ENCODE measurements around the gene HELZ. TPM values are rescaled to one million over a fixed set of nuclear protein-coding genes. Genes with fewer than 3 reads are reported as not detected.

HELZ gene
- total and polyA plus RNA-seq, 2 of the 8 experiments (the other 6 are each of a cell fraction or from before 2014, with no cell fraction given) = 10.0 to 48.7 TPM

- H3K79me2 ChIP-seq (ENCODE audit: control insufficient read depth in 1 of 2, insufficient read depth in 2 of 2, low read length in 2 of 2) = no peaks in the 10 kb centered on the region
- CTCF ChIA-PET (ENCODE audit: partially characterized antibody) = interaction anchor here (1.0 to 18.9 kb wide), 2 partner anchors 13 to 16 kb away, joined by 3 to 253 read pairs; no protein-coding TSS in a partner anchor
- H2BK12ac ChIP-seq (ENCODE audit: low read depth, low read length) = no peak overlapping the region
- no peaks in the 10 kb centered on the region for H3K9me3 ChIP-seq (ENCODE audit: insufficient read depth in 2 of 2, low read depth in 1 of 2, low read length in 1 of 2)
- H3K4me2 ChIP-seq (ENCODE audit: insufficient read depth in 1 of 2, low read depth in 2 of 2, low read length in 2 of 2) = no peak overlapping the region
- H4K5ac ChIP-seq (ENCODE audit: insufficient read length, low read depth, low read length) = no peak overlapping the region
- H4K91ac ChIP-seq (replicated peaks; ENCODE audit: insufficient read length, low read length) = no peak overlapping the region
- no peaks in the 10 kb centered on the region for H3K27me3 ChIP-seq (replicated peaks in 1 of 4; ENCODE audit: control insufficient read depth in 3 of 4, extremely low read depth in 1 of 4, insufficient read depth in 3 of 4, low read length in 3 of 4)
- H2BK15ac ChIP-seq (ENCODE audit: low read length) = no peak overlapping the region
- no peaks in the 10 kb centered on the region for H3K36me3 ChIP-seq (ENCODE audit: control insufficient read depth in 2 of 4, insufficient read depth in 4 of 4, low read length in 3 of 4)
- H2BK20ac ChIP-seq (ENCODE audit: low read length) = no peak overlapping the region
- FAIRE-seq (no peak), DNase-seq (ENCODE audit: low read depth in 1 of 2, low spot score in 2 of 2) (peak; percentile 39 to 60)
- H3K27ac ChIP-seq (ENCODE audit: low read depth, low read length) = no peak overlapping the region
- no peak overlapping the region for H3K4me3 ChIP-seq (ENCODE audit: extremely low read depth in 1 of 4, insufficient read depth in 2 of 4, low read depth in 3 of 4, low read length in 4 of 4)
- H3K23ac ChIP-seq (ENCODE audit: insufficient read length) = no peak overlapping the region
- POLR2A ChIA-PET (ENCODE audit: partially characterized antibody) = no interaction called here
- WGBS, 2 experiments (ENCODE audit: extremely low coverage in 1 of 2, insufficient coverage in 1 of 2, insufficient read length in 1 of 2, insufficient replicate concordance in 2 of 2, low coverage in 1 of 2, low lambda C conversion rate in 2 of 2, missing lambda C conversion rate in 1 of 2) = 56% methylated on average over 10 of the region's 10 CpGs; no CpG with 5 or more reads in 1 of the 2 experiments
- no peak overlapping the region for H3K56ac ChIP-seq (replicated peaks; ENCODE audit: insufficient read length, low read depth, low read length)
- no peaks in the 10 kb centered on the region for H3K79me1 ChIP-seq (ENCODE audit: low read depth, low read length)
- 0 out of 2 replicates have a peak overlapping the region, but pooled peaks have one; percentile 13 for H2AK5ac ChIP-seq (ENCODE audit: low read depth, low read length)
- H4K8ac ChIP-seq (ENCODE audit: extremely low read depth, insufficient read depth, low read length) = no peak overlapping the region
- no peak overlapping the region for H3K18ac ChIP-seq (ENCODE audit: extremely low read depth, low read length)
- H2BK5ac ChIP-seq (ENCODE audit: low read depth, low read length) = no peak overlapping the region
- no peak overlapping the region for H3K4ac ChIP-seq (replicated peaks; ENCODE audit: insufficient read length, low read depth, low read length)
- H2AFZ ChIP-seq (ENCODE audit: low read length) = no peak overlapping the region
- no peak overlapping the region for H2BK120ac ChIP-seq (replicated peaks; ENCODE audit: low read depth, low read length)
- peaks cover 1 to 3% (median 2%) of the 10 kb centered on the region in 4 experiments; a peak in 2 of 7 replicates for H3K4me1 ChIP-seq (replicated peaks in 1 of 4; ENCODE audit: control insufficient read depth in 3 of 4, insufficient read depth in 4 of 4, low read length in 3 of 4)
- no peaks in the 10 kb centered on the region for H4K20me1 ChIP-seq (replicated peaks in 1 of 2; ENCODE audit: control insufficient read depth in 1 of 2, insufficient read depth in 2 of 2, low read length in 2 of 2)
- no peak overlapping the region for H3K9ac ChIP-seq (replicated peaks in 1 of 4; ENCODE audit: extremely low read depth in 1 of 4, low read depth in 3 of 4, low read length in 3 of 4)
- H3K14ac ChIP-seq (ENCODE audit: insufficient read length) = no peak overlapping the region
- no peaks in the 10 kb centered on the region for H3K23me2 ChIP-seq (ENCODE audit: low read depth, low read length)
Measured at GRCh38 chr17:67276075-67276474, 31.1 kb upstream of the HELZ start.
